Measurements from ENCODE around the gene MIA.

The MIA gene

DNA sequence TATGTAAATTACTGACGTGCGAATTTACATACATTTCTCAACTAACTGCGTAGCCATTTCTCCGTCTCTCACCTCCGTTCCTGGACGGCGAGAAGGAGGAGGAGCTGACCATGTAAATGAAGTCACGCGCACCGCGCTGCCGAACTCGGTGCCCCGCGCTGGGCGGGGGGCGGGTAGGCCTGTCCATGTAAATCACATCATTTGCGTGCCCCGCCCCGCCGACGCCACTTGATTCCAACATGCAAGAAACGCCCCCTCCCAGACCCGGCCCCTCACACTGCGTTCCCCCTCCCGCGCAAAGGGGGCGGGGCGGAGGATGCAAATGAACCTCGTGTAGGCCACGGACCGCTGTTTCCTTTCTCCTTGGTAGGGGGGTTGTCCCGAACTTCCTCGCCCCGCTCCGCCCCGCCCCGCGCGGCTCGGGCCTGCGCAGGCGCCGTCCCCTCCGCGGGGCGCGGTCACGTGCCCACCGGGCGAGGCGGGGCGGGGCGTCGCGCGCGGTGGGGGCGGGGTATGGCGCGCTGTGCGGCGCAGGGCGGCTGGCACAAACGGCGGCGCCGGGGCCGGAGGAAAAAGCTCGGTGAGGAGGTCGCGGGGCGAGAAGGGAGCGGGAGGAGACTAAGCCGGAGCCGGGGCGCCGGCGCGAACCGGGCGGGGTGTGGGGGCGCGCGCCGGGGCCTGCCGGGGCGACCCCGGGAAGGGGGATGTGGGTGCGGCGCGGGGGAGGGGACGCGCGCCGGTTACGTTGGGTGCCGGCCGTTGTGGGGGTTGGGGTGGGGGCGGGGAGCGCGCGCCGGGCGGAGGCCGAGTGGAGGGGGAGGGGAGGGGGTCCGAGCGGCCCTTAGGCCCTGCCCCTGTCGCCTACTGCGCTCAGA lies 23.6 kb downstream of the MIA start, which contains the start of gene EGLN2:
EGLN2 (plus strand) TSS at position 509 of the 875 bp plus-strand sequence. CDS start 1,382 bp downstream, outside the sequence.
- H3K27me3 ChIP-seq = no peaks in the 10 kb centered on the region
- TF ChIP-seq, protein P1, sequence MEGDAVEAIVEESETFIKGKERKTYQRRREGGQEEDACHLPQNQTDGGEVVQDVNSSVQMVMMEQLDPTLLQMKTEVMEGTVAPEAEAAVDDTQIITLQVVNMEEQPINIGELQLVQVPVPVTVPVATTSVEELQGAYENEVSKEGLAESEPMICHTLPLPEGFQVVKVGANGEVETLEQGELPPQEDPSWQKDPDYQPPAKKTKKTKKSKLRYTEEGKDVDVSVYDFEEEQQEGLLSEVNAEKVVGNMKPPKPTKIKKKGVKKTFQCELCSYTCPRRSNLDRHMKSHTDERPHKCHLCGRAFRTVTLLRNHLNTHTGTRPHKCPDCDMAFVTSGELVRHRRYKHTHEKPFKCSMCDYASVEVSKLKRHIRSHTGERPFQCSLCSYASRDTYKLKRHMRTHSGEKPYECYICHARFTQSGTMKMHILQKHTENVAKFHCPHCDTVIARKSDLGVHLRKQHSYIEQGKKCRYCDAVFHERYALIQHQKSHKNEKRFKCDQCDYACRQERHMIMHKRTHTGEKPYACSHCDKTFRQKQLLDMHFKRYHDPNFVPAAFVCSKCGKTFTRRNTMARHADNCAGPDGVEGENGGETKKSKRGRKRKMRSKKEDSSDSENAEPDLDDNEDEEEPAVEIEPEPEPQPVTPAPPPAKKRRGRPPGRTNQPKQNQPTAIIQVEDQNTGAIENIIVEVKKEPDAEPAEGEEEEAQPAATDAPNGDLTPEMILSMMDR (IDR thresholded peaks at IDR 0.05) = no peak
- DNase-seq = peak; percentile 100
- H3K36me3 ChIP-seq = peaks cover 7 to 33% (median 10%) of the 10 kb centered on the region in 3 donors
- H3K9me3 ChIP-seq = no peaks in the 10 kb centered on the region
- intact Hi-C loops (cut with DNase I; ENCODE audit: low total_unique reads) = no loop called here
- H3K4me1 ChIP-seq = peaks cover 0 to 50% (median 44%) of the 10 kb centered on the region in 4 donors
- peak within 1 kb of the TSS; percentile 97 for H3K27ac ChIP-seq
- H3K4me3 ChIP-seq = peak within 1 kb of the TSS; percentile 91 to 97

DNA sequence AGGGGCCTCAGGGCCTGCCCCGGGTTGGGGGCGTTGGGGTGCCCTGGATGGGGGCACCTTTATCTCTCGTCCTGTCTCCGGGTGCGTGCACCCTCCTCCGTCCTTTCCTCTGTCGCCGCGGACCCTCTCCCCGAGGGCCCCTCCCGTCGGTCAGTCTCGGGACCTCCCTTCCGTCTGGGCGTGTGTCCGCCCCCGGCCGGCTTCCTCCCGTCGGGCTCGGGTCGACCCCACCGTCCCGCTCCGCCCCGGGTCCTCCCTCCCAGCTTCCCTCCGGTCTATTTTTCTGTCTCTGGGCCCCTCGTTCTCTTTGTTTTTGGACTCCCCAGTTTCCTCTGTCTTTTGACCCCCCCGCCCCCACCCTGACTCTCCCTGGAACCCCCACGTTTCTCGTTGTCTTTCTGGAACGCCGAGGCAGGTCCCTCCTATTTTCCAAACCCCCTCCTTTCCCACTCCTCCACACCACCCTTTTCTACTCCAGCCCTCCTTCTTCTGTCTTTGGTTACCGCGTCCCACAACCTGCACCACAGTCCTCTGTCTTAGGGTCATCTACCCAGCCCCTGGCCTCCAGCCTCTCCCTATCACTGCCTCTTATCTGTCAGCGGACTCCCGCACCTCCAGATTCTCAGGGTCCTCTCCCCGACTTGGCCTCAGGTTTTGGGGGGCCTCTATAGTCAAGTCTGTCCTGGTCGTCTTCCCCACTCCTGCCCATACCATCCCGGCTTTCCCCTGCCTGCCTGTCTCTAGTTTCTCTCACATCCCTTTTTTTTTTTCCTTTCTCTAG lies 24.4 kb downstream of the MIA start:
- H3K4me1 ChIP-seq = peaks cover 0 to 57% (median 52%) of the 10 kb centered on the region in 4 donors

DNA sequence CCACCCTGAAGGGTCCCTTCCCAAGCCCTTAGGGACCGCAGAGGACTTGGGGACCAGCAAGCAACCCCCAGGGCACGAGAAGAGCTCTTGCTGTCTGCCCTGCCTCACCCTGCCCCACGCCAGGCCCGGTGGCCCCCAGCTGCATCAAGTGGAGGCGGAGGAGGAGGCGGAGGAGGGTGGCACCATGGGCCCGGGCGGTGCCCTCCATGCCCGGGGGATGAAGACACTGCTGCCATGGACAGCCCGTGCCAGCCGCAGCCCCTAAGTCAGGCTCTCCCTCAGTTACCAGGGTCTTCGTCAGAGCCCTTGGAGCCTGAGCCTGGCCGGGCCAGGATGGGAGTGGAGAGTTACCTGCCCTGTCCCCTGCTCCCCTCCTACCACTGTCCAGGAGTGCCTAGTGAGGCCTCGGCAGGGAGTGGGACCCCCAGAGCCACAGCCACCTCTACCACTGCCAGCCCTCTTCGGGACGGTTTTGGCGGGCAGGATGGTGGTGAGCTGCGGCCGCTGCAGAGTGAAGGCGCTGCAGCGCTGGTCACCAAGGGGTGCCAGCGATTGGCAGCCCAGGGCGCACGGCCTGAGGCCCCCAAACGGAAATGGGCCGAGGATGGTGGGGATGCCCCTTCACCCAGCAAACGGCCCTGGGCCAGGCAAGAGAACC lies 25.1 kb downstream of the MIA start:
- DNase-seq = no peak
- intact Hi-C loops (cut with DNase I; ENCODE audit: low total_unique reads) = loop anchor here (10.0 kb wide), 1 partner anchor 46 kb away; the partner anchor contains the start of genes ACTMAP and SNRPA
- peaks cover 0 to 64% (median 59%) of the 10 kb centered on the region in 4 donors for H3K4me1 ChIP-seq
- no peaks in the 10 kb centered on the region for H3K27me3 ChIP-seq
- TF ChIP-seq, protein P1 (IDR thresholded peaks at IDR 0.05) = no peak
- peaks cover 7 to 35% (median 10%) of the 10 kb centered on the region in 3 donors for H3K36me3 ChIP-seq
- H3K27ac ChIP-seq = peak overlapping the region; percentile 97
- peak overlapping the region; percentile 91 to 97 for H3K4me3 ChIP-seq
- no peaks in the 10 kb centered on the region for H3K9me3 ChIP-seq

More for the DNA sequence above, 24.4 kb downstream of the MIA start:
- H3K4me3 ChIP-seq = peak overlapping the region; percentile 91 to 97
- peak overlapping the region; percentile 97 for H3K27ac ChIP-seq
- peaks cover 7 to 33% (median 10%) of the 10 kb centered on the region in 3 donors for H3K36me3 ChIP-seq
- DNase-seq = no peak
- intact Hi-C loops (cut with DNase I; ENCODE audit: low total_unique reads) = loop anchor here (10.0 kb wide), 1 partner anchor 45 kb away; the partner anchor contains the start of genes ACTMAP and SNRPA
- no peaks in the 10 kb centered on the region for H3K27me3 ChIP-seq
- TF ChIP-seq, protein P1 (IDR thresholded peaks at IDR 0.05) = no peak
- H3K9me3 ChIP-seq = no peaks in the 10 kb centered on the region

DNA sequence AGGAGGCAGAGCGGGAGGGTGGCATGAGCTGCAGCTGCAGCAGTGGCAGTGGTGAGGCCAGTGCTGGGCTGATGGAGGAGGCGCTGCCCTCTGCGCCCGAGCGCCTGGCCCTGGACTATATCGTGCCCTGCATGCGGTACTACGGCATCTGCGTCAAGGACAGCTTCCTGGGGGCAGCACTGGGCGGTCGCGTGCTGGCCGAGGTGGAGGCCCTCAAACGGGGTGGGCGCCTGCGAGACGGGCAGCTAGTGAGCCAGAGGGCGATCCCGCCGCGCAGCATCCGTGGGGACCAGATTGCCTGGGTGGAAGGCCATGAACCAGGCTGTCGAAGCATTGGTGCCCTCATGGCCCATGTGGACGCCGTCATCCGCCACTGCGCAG lies 25.7 kb downstream of the MIA start:
- peak overlapping the region; percentile 97 for H3K27ac ChIP-seq
- peaks cover 1 to 69% (median 64%) of the 10 kb centered on the region in 4 donors for H3K4me1 ChIP-seq
- peaks cover 7 to 36% (median 10%) of the 10 kb centered on the region in 3 donors for H3K36me3 ChIP-seq
- no peak for DNase-seq
- intact Hi-C loops (cut with DNase I; ENCODE audit: low total_unique reads) = loop anchor here (10.0 kb wide), 1 partner anchor 46 kb away; the partner anchor contains the start of genes ACTMAP and SNRPA
- H3K4me3 ChIP-seq = peak overlapping the region; percentile 91 to 97
- H3K9me3 ChIP-seq = no peaks in the 10 kb centered on the region
- no peaks in the 10 kb centered on the region for H3K27me3 ChIP-seq
- TF ChIP-seq, protein P1 (IDR thresholded peaks at IDR 0.05) = no peak
